Kidney epithelial cell (primary cell): ENCODE measurements around the gene AFAP1L2. TPM values are rescaled to one million over a fixed set of nuclear protein-coding genes. Genes with fewer than 3 reads are reported as not detected.

Source experiments
- DNase-seq: peaks from one replicate; pipeline ENCODE4 v3.0.0-alpha.2; 2010; ENCODE audit warnings: low read depth
- H3K27me3 ChIP-seq: 2 replicates; pipeline ENCODE4 v1.6.0; 2011; ENCODE audit warnings: low read length; ENCODE audit not compliant: control insufficient read depth, insufficient read depth
- H3K36me3 ChIP-seq: 2 replicates; pipeline ENCODE4 v1.5.1; 2011; ENCODE audit warnings: low read length; ENCODE audit not compliant: control insufficient read depth, insufficient read depth
- H3K4me3 ChIP-seq: 2 replicates; pipeline ENCODE4 v1.5.1; 2011; ENCODE audit warnings: low read depth, mild to moderate bottlenecking, control low read depth, low read length
- total RNA-seq: library from RNA; depleted of rRNA; stranded (reverse); fragments of >200 nt; gene quantifications from 2 replicates; pipeline ENCODE4 v1.2.3, GENCODE V29; 2015
- TF ChIP-seq, protein P1 (sequence below): IDR thresholded peaks from 2 replicates; pipeline ENCODE4 v1.5.1; 2011; ENCODE audit warnings: mild to moderate bottlenecking, moderate library complexity, low read length, control low read depth, inconsistent platforms; ENCODE audit not compliant: insufficient read depth, poor library complexity, severe bottlenecking

The AFAP1L2 gene
- total RNA-seq, 1 donor from 2014 or later, result 10.2 TPM

- Histone ChIP-seq H3K36me3 (peaks cover 2% of the 10 kb centered on the region), H3K4me3 (no peak overlapping the region), H3K27me3 (no peaks in the 10 kb centered on the region)
- DNase-seq, result no peak
- TF ChIP-seq, protein P1, sequence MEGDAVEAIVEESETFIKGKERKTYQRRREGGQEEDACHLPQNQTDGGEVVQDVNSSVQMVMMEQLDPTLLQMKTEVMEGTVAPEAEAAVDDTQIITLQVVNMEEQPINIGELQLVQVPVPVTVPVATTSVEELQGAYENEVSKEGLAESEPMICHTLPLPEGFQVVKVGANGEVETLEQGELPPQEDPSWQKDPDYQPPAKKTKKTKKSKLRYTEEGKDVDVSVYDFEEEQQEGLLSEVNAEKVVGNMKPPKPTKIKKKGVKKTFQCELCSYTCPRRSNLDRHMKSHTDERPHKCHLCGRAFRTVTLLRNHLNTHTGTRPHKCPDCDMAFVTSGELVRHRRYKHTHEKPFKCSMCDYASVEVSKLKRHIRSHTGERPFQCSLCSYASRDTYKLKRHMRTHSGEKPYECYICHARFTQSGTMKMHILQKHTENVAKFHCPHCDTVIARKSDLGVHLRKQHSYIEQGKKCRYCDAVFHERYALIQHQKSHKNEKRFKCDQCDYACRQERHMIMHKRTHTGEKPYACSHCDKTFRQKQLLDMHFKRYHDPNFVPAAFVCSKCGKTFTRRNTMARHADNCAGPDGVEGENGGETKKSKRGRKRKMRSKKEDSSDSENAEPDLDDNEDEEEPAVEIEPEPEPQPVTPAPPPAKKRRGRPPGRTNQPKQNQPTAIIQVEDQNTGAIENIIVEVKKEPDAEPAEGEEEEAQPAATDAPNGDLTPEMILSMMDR, result no peak
Measured at GRCh38 chr10:114316744-114317143, 87.6 kb downstream of the AFAP1L2 start.

DNA sequence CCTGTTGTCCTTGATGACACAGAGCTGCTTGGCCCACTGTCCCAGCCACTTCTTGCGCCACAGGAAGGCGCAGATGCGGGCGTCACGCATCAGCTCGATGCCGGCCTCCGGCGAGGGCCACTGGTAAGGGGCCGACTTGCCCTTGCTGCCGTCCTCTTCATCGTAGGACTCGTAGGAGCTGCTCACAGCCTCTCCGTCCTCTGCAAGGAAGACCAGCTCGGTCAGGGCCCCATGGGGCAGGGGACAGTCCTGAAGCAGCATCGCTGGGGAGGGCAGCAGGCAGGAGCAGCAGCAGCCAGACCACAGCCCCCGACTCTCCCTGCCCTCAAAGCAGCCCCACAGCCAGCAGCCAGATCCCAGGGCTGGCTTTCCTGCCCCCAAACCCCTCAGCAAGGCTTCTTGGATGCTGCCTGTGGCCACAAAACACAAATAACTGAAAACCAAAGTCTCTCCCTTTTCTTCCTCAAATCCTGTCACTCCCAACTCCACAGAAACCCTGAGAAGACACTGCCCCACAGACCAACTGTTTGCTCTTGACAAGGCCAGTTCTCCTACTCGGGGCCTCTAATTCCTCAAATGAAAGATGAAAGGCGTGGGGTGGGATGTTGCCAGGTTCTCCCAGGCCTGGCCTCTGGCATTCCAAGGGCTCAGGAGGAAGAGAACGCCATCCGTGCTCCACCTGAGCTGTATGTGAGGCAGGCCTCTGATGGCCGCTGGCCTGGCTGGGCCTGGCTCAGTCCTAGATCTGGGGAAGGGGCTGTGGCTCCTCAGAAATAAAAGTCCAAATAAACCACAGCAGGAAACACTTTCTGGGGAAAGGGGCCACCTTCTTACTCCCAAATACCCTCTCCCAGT, 88.5 kb downstream of the AFAP1L2 start:
- H3K36me3 ChIP-seq, result peaks cover 2% of the 10 kb centered on the region
- no peaks in the 10 kb centered on the region for H3K27me3 ChIP-seq
- no peak for DNase-seq
- H3K4me3 ChIP-seq, result no peak overlapping the region
- TF ChIP-seq, protein P1, result no peak

- peaks cover 2% of the 10 kb centered on the region for H3K36me3 ChIP-seq
- DNase-seq, result no peak
- H3K27me3 ChIP-seq, result no peaks in the 10 kb centered on the region
- TF ChIP-seq, protein P1, result no peak
- H3K4me3 ChIP-seq, result no peak overlapping the region
Measured at GRCh38 chr10:114313866-114314265, 90.4 kb downstream of the AFAP1L2 start.

DNA sequence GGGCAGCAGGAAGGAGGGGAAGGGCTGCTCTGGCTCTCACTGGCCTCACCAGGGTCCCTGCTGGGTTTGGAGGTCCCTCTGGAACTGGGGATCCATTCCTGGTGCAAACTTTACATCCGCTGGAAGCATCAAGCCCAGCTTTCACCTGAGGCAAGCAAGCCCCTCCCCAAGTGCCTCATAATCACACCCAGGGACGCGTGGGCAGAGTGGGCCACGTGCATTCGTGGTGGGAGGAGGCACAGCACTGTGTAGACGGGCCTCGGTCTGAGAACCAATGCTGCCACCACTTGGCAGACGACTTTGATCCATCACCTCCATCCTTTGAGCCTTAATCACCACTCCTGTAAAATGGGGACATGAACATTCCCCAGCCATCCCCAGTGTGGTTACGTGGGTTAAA, 91.2 kb downstream of the AFAP1L2 start:
- Histone ChIP-seq H3K36me3 (peaks cover 2% of the 10 kb centered on the region), H3K27me3 (no peaks in the 10 kb centered on the region), H3K4me3 (no peak overlapping the region)
- no peak for DNase-seq
- TF ChIP-seq, protein P1, result no peak

DNA sequence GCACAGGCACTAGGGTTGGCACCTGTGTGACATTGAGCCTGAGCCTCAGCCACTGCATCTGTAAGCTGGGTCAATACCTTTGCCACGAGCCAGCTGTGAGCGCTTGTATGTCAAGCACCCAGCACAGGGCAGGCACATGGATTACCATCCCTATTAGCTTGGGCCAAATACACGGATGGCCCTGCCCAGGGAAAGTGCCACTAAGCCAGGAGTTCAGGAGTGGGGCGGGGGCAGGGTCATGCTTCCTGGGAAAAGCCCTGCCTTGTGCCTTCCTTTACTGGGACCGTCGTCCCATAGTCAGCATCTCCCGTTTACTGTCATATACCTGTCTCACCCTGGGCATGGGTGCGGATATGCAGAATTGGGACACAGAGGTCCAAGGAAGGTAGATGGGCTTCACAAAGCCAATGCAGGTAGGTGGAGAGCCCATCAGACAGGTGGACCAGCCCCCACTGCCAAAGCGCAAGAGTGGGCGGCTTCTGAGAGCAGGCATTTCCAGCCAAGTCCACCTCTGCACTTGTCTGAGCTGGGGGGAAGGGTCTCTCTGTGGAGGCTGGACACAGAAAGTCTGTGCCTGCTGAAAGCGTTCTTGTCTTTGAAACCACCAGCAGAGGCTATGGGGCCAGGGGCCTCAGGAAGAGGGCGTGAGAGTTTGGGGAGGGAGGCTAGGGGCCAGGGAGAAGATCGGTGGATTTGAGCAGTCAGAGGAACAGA, 92.6 kb downstream of the AFAP1L2 start:
- TF ChIP-seq, protein P1, result no peak
- H3K36me3 ChIP-seq, result peaks cover 2% of the 10 kb centered on the region
- H3K4me3 ChIP-seq, result no peak overlapping the region
- no peaks in the 10 kb centered on the region for H3K27me3 ChIP-seq
- no peak for DNase-seq
